DOHH2 (cell line): Measurements from ENCODE around the gene ZNF668.
A peak's percentile ranks its signal among the peaks of the same experiment; 100 is the strongest.

Experiments used
- EZH2phosphoT487 ChIP-seq: fragments of 200-600 bp; sonication (generic); IDR thresholded peaks from 2 replicates; pipeline ENCODE4 v1.6.1; 2017; ENCODE audit warnings: borderline replicate concordance, mild to moderate bottlenecking, antibody characterized with exemption, low read length, moderate library complexity, mixed read lengths
- TF ChIP-seq, protein P1 (sequence below): fragments of 200-600 bp; sonication (generic); IDR thresholded peaks from one replicate; pipeline ENCODE4 v1.5.1; 2014; ENCODE audit warnings: antibody characterized with exemption, mild to moderate bottlenecking, low read depth, low read length; ENCODE audit not compliant: poor library complexity, severe bottlenecking

DNA sequence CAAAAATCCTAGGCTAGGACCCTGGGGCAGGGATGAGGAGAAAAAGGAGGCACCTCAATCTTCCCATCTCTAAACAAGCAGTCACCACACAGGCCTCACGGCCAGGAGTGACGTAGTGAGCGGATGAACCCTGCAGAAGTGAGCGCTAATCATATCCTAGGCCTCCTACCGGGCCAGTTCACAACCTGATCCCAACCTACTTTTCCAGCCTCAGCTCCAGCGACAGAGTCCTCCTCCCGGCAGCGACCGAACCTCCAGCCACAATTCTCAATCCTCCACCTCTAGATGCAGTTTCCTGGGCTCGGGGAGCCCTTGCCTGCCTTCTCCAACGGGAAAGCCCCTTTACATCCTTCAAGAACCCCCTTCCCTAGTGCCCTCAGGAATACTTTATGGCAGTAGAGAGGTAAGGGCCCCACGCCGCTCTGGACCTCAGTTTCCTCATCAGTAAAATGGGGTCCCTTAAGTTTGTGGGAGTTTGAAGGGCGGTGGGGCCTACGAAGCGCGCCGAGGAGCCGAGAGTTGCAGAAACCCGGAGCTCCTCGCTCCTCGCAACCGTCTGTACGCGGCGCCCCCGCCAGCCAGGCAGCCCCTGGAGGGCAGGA, 1.4 kb downstream of the ZNF668 start:
- TF ChIP-seq, protein P1, sequence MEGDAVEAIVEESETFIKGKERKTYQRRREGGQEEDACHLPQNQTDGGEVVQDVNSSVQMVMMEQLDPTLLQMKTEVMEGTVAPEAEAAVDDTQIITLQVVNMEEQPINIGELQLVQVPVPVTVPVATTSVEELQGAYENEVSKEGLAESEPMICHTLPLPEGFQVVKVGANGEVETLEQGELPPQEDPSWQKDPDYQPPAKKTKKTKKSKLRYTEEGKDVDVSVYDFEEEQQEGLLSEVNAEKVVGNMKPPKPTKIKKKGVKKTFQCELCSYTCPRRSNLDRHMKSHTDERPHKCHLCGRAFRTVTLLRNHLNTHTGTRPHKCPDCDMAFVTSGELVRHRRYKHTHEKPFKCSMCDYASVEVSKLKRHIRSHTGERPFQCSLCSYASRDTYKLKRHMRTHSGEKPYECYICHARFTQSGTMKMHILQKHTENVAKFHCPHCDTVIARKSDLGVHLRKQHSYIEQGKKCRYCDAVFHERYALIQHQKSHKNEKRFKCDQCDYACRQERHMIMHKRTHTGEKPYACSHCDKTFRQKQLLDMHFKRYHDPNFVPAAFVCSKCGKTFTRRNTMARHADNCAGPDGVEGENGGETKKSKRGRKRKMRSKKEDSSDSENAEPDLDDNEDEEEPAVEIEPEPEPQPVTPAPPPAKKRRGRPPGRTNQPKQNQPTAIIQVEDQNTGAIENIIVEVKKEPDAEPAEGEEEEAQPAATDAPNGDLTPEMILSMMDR = peak; percentile 6
- TF ChIP-seq EZH2phosphoT487 = no peak
